OCI-LY1 (cell line): ENCODE data around the gene CDK11A.
"Not testable (repeated sequence)": the region's sequence is repeated elsewhere in the genome, so short reads cannot be mapped to it uniquely, and the experiment has no call there.

Experiments used
- EZH2 ChIP-seq: fragments of 200-600 bp; sonication (generic), shearing (Covaris generic); IDR thresholded peaks from 2 replicates; pipeline ENCODE4 v1.8.0; 2017; ENCODE audit warnings: borderline replicate concordance, mixed run types, mild to moderate bottlenecking, antibody characterized with exemption, low read length, moderate library complexity, mixed read lengths
- TF ChIP-seq, protein P1 (sequence below): fragments of 200-600 bp; sonication (generic), shearing (Covaris generic); IDR thresholded peaks from 2 replicates; pipeline ENCODE4 v1.5.1; 2017; ENCODE audit warnings: mild to moderate bottlenecking, antibody characterized with exemption, low read length, moderate library complexity, mixed read lengths

DNA sequence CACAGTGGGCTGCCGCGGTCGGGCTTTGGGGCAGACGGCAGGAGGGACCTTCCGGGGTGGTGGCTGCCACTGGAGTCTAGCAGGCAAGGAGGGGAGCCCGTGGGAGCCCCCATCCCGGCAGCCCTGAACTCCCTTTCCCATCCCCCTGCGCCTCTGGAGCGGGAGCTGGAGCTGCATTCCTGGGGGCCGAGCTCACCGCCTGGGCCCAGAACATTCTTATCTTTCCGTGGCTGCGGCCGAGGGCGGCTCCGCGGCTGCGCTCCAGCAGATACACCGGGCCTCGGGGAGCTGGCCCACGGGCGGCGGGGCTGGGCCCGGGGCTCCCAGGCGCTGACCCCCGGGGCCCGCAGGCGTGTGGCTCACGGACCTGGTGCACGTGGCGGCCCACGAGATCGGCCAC, 23.6 kb downstream of the CDK11A start:
- TF ChIP-seq EZH2: not testable (repeated sequence)
- TF ChIP-seq, protein P1, sequence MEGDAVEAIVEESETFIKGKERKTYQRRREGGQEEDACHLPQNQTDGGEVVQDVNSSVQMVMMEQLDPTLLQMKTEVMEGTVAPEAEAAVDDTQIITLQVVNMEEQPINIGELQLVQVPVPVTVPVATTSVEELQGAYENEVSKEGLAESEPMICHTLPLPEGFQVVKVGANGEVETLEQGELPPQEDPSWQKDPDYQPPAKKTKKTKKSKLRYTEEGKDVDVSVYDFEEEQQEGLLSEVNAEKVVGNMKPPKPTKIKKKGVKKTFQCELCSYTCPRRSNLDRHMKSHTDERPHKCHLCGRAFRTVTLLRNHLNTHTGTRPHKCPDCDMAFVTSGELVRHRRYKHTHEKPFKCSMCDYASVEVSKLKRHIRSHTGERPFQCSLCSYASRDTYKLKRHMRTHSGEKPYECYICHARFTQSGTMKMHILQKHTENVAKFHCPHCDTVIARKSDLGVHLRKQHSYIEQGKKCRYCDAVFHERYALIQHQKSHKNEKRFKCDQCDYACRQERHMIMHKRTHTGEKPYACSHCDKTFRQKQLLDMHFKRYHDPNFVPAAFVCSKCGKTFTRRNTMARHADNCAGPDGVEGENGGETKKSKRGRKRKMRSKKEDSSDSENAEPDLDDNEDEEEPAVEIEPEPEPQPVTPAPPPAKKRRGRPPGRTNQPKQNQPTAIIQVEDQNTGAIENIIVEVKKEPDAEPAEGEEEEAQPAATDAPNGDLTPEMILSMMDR: not testable (repeated sequence)
